ENCODE results near the gene VPREB3.

GRCh38 chr22:23756891-23757290 is 2.7 kb upstream of the VPREB3 start:
- TF ChIP-seq POLR2AphosphoS5 (IDR thresholded peaks at IDR 0.05; ENCODE audit: low read depth, low read length) (no peak), PAX5 (IDR thresholded peaks at IDR 0.05; ENCODE audit: insufficient read depth, low read length, severe bottlenecking) (no peak), POLR2A (IDR thresholded peaks at IDR 0.05; ENCODE audit: low read depth, low read length) (no peak), SPI1 (IDR thresholded peaks at IDR 0.05; ENCODE audit: low read depth, low read length) (no peak), TAF1 (IDR thresholded peaks at IDR 0.05; ENCODE audit: low read depth, low read length) (no peak), POU2F2 (IDR thresholded peaks at IDR 0.05; ENCODE audit: low read depth, low read length) (no peak)

Data from GM12891 (cell line).